AG10803 (cell line): ENCODE results near the gene MYO1A.
A peak's percentile ranks its signal among the peaks of the same experiment; 100 is the strongest.

ENCODE experiments used
- DNase-seq: peaks from one replicate; pipeline ENCODE4 v3.0.0; 2010; ENCODE audit warnings: low read depth
- H3K4me3 ChIP-seq: 2 replicates; pipeline ENCODE4 v1.5.1; 2011; ENCODE audit warnings: mild to moderate bottlenecking, low read length, control low read depth
- CTCF ChIP-seq: conservative IDR thresholded peaks from 2 replicates; pipeline ENCODE4 v1.5.1; 2011; ENCODE audit warnings: mild to moderate bottlenecking, low read length, control low read depth, inconsistent platforms

MYO1A gene

GRCh38 chr12:57010627-57011247 lies 39.2 kb downstream of the MYO1A start:
- DNase-seq: no peak
- no peak for TF ChIP-seq CTCF
- no peak overlapping the region for H3K4me3 ChIP-seq

GRCh38 chr12:57009949-57010626 lies 39.8 kb downstream of the MYO1A start:
- no peak for DNase-seq
- no peak overlapping the region for H3K4me3 ChIP-seq
- no peak for TF ChIP-seq CTCF

GRCh38 chr12:57008178-57008577 lies 41.8 kb downstream of the MYO1A start:
- peak; percentile 80 for TF ChIP-seq CTCF
- H3K4me3 ChIP-seq: no peak overlapping the region
- DNase-seq: peak; percentile 74

- TF ChIP-seq CTCF: no peak
- peak overlapping the region; percentile 52 for H3K4me3 ChIP-seq
- no peak for DNase-seq
Measured at GRCh38 chr12:57006809-57007475, 43.0 kb downstream of the MYO1A start.

GRCh38 chr12:57005980-57006808 lies 43.7 kb downstream of the MYO1A start, which contains the start of gene ZBTB39:
Gene ZBTB39, minus strand, starts transcription at chr12:57006546. Its CDS starts 1,629 bp downstream, at chr12:57004917.
- TF ChIP-seq CTCF: peak; percentile 38
- DNase-seq: peak; percentile 53
- peak within 1 kb of the TSS; percentile 77 for H3K4me3 ChIP-seq

GRCh38 chr12:57004651-57005050 lies 45.3 kb downstream of the MYO1A start:
- TF ChIP-seq CTCF: no peak
- no peak for DNase-seq
- H3K4me3 ChIP-seq: no peak overlapping the region
